Astrocyte of the spinal cord (primary cell): ENCODE measurements around the gene ADARB2.

Experiments used
- DNase-seq: peaks from one replicate; pipeline ENCODE4 v3.0.0; 2011; ENCODE audit warnings: low read depth, low spot score
- H3K4me3 ChIP-seq: 2 replicates; pipeline ENCODE4 v1.5.1; 2011; ENCODE audit warnings: low read depth, mild to moderate bottlenecking, low read length, moderate library complexity
- in situ Hi-C: cut with HindIII; loops from 2 replicates; pipeline ENCODE4 v1.10.0; 2017; ENCODE audit warnings: low sequenced_read_pairs
- TF ChIP-seq, protein P1 (sequence below): IDR thresholded peaks from 2 replicates; pipeline ENCODE4 v1.5.1; 2012; ENCODE audit warnings: low read depth, mild to moderate bottlenecking, low read length, inconsistent platforms

ADARB2 gene

DNA sequence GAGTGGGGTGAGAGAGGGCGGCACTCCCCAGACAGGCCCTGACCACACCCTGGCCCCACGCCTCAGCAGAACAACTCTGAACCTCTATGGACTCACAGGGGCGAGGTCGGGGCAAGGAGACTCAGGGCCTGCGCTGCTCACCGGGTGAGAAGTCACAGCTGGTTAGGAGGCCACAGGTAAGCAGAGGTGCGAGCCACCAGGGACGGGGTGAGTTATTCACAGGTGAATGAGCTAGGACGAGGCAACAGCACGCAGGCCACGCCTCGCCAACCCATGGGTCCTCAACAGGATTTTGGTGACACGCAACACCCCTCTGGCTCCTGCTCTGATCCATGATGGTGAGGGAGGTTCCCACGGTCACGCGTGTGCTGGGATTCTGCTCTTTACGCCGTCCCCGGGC is 202.5 kb downstream of the ADARB2 start:
- in situ Hi-C loops = no loop called here
- no peak overlapping the region for H3K4me3 ChIP-seq
- no peak for DNase-seq
- TF ChIP-seq, protein P1, sequence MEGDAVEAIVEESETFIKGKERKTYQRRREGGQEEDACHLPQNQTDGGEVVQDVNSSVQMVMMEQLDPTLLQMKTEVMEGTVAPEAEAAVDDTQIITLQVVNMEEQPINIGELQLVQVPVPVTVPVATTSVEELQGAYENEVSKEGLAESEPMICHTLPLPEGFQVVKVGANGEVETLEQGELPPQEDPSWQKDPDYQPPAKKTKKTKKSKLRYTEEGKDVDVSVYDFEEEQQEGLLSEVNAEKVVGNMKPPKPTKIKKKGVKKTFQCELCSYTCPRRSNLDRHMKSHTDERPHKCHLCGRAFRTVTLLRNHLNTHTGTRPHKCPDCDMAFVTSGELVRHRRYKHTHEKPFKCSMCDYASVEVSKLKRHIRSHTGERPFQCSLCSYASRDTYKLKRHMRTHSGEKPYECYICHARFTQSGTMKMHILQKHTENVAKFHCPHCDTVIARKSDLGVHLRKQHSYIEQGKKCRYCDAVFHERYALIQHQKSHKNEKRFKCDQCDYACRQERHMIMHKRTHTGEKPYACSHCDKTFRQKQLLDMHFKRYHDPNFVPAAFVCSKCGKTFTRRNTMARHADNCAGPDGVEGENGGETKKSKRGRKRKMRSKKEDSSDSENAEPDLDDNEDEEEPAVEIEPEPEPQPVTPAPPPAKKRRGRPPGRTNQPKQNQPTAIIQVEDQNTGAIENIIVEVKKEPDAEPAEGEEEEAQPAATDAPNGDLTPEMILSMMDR = no peak

DNA sequence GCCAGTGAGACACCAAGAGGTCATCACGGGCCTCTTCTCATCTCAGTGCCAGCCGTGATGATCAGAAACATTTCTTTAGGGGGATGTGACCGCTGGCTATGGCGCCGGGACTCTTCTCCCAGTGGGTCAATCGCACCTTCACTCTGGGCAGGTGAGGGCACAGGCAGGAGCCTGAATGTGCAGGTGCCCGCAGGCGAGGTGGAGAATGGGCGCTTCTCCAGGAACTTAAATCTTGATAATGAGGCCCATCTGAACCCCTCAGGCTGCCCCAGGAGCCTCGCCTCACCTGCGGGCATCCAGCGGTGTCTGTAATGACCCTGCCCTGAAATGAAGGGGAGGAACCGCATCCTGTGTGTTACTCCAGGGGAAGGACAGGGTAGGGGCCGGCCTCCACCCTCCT is 204.7 kb downstream of the ADARB2 start:
- DNase-seq = no peak
- no peak overlapping the region for H3K4me3 ChIP-seq
- TF ChIP-seq, protein P1 = no peak
- in situ Hi-C loops = no loop called here

DNA sequence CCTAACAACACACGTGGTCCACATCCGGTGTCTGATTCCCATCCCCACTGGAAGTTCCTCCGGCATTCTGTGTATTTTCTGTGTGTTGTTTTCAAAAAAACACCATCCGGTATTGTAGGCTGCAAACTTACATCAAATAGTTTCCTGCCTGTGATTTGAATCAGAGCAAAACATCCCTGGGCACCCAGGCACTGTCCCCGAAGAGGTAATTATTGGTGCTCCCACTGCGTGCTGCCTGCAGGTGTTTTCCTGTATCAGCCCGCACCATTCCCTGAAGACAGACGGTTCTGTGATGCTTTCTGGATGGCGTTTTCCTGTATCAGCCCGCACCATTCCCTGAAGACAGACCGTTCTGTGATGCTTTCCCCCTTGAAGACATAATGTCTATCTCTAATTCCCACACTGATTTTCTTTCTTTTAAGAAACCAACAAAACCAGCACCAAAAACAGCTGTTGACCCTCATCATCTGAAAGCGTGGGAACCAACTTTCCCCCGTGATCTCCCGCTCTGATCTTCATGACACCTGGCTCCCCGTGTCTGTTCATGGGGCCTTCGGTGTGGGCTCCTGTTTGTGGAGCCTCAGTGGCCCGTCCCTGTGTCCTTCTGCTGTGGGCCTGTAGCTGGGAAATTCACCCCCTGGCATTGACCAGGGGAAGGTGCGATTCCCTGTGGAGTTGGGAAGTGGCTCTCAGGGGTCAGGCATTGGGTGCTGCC is 205.3 kb downstream of the ADARB2 start:
- no peak for DNase-seq
- TF ChIP-seq, protein P1 = no peak
- no peak overlapping the region for H3K4me3 ChIP-seq
- in situ Hi-C loops = no loop called here

DNA sequence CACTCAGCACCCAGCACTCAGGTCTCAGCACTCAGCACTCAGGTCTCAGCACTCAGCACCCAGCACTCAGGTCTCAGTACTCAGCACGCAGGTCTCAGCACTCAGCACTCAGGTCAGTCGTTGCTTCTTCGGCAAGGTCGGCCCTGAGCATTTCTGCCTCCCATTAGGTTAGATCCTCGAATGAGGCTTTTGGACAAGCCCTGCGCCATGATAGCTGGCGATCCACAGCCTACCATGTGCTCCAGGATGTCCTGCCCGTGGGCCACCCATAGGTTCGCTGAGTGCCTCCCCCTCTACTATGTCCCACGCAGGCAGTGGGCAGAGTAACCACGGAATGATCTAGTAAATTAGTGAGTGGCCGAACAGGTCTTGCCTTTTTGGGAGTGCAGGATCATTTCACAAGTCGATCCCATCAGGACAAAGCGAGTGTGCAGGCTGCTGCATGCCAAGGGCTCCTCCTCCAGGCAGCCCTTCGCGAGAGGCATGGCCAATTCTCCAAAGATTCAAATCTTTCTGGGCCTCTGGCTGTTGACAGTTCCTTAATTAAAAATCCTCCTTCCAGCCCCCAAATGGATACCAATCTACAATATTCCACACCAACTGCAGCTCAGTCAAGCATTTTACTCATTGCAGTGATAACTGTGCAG is 206.3 kb downstream of the ADARB2 start:
- DNase-seq = no peak
- TF ChIP-seq, protein P1 = no peak
- no peak overlapping the region for H3K4me3 ChIP-seq
- in situ Hi-C loops = no loop called here

DNA sequence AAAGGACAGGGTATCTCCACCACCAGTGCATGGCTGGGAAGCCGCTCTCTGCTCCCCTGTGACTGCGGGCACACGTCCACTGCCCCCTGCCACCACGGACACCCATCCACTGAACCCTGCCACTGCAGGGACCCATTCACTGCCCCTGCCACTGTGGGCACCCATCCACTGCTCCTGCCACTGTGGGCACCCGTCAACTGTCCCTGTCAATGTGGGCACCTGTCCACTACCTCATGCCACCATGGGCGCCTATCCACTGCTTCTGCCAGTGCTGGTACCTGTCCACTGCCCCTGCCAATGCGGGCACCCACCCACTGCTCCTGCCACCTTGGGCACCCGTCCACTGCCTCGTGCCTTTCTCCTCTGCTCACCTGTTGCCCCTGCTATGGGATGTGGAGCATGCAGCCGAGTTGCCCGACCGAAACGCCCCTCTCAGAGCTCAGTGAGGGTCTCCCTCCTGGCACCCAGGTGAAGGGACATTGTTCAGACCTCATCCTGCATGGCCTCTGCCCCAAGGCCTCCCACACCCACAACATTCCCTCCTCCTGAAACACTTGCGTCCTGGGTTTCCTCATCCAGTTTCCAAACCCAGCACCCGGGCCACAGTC is 207.4 kb downstream of the ADARB2 start:
- TF ChIP-seq, protein P1 = no peak
- in situ Hi-C loops = no loop called here

DNA sequence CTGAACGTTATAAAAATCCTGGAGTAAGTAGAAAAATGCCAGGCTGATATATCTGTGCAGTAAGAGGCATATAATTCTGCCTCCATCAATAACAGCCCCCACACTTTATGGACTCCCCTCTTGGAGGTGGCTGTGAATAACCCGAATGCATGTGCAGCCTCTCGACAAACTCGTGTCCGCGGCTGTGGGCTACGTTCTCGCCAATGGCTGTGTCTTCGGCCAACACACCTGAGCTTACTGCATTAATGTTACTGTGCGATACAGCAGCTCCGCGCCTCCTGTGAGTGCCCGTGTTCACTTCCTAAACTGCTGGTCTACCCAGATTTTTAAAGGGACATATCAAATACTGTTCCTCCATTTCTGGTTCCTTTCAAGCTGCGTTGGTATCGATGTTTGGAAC is 209.4 kb downstream of the ADARB2 start:
- TF ChIP-seq, protein P1 = no peak
- no peak for DNase-seq
- in situ Hi-C loops = no loop called here
- no peak overlapping the region for H3K4me3 ChIP-seq

More for the DNA sequence above, 207.4 kb downstream of the ADARB2 start:
- DNase-seq = no peak
- H3K4me3 ChIP-seq = no peak overlapping the region
